ELF-1 (cell line): ENCODE measurements around the gene HECTD4.
"Not testable (repeated sequence)": the region's sequence is repeated elsewhere in the genome, so short reads cannot be mapped to it uniquely, and the experiment has no call there.

ENCODE experiments used
- DNase-seq: peaks from one replicate; pipeline ENCODE4 v3.0.0-alpha.2; 2016; ENCODE audit warnings: low read depth, low spot score

Gene HECTD4

GRCh38 chr12:112270673-112271072 is 111.6 kb downstream of the HECTD4 start:
- no peak for DNase-seq

DNA sequence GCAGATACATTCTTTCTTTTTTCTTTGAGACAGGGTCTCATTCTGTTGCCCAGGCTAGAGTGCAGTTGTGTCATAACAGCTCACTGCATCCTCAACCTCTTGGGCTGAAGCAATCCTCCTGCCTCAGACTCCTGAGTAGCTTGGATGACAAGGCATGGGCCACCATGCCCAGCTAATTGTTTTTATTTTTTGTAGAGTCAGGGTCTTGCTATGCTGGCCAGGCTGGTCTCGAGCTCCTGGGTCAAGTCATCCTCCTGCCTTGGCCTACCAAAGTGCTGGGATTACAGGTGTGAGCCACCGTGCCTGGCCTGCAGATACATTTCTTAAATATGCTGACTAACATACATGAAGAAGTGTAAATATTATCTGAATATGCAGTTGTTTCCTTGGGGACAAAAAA is 115.8 kb downstream of the HECTD4 start:
- no peak for DNase-seq

- peak; percentile 44 for DNase-seq
Observed at GRCh38 chr12:112261559-112261958, 120.7 kb downstream of the HECTD4 start.

DNA sequence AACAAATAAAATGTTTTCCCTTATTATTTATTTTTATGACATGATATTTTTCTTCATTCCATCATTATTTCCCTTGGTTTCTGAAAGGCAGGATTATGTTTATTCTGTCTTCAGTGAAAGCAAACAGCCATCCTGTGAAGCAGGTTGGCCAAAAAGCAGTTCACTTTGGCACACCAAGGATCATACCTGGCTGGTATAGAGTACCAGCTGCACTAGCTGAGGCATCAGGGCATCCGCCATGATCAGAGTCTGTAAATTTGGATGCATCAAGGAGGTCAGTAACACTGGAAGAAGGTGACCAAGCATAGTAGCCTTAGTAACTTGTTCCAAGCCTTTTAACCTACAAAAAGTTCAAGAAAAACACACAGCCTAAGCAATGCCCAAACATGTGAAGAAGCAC is 123.3 kb downstream of the HECTD4 start:
- no peak for DNase-seq

DNA sequence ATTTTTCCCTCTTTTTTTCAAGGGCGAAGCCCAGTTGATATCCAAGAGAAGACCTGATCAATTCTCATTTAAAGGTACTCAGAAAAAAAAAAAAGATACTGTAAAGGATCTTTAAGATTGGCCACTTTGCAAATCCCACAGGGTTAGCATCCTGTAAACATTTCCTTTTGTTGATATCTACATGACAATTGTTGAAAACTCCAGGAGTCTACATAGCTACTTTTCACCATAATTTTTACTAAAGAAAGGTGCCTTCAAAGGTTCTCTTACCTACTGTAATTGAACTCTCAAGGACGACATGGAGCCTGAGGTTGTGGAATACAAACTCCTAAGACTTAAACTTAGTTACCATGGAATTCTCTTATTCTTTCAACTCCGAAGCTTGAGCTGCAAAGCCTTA is 125.5 kb downstream of the HECTD4 start:
- DNase-seq = no peak

DNA sequence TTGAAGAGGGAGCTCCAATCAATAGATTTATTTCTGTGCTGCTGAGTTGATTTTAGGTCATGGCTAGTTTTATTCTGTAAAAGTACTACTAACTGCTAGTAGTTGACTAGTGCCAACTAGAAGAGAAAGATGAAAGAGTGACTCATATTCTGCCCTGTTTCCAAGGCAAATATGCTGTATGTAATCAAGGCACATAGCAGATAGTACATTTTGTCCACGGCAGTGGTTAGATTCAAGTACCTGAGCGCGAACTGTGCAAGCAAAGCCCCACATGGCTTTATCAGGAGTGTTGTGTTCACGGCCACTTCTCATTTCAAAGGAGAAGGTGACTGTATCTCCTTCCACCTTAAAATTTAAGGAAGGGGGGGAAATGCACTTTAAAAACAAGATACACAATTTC is 130.0 kb downstream of the HECTD4 start:
- no peak for DNase-seq

GRCh38 chr12:112244902-112245301 is 137.3 kb downstream of the HECTD4 start:
- not testable (repeated sequence) for DNase-seq

GRCh38 chr12:112243255-112244110 is 138.7 kb downstream of the HECTD4 start:
- DNase-seq = no peak

DNA sequence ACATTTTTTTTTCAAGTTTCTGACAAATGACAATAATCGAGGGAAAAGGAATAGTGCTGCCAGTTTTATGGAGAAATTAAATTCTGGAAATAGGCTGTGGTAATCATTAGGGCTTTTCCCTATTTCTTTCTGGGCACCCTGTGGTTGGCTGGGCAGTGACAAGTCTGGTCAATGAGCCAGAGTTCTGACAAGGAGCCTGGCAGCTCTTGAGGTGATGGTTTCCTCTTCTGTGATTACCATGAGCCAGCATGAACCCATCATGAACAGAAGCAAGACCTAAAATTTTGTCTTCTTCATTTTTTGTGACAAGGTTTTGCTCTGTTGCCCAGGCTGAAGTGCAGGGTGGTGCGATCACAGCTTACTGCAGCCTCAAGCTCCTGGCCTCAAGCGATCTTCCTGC is 141.1 kb downstream of the HECTD4 start:
- DNase-seq = no peak

GRCh38 chr12:112239881-112240280 is 142.3 kb downstream of the HECTD4 start:
- DNase-seq = no peak

- DNase-seq = no peak
Observed at GRCh38 chr12:112239020-112239419, 143.2 kb downstream of the HECTD4 start.

GRCh38 chr12:112238441-112238840 is 143.8 kb downstream of the HECTD4 start:
- no peak for DNase-seq

GRCh38 chr12:112236786-112237185 is 145.4 kb downstream of the HECTD4 start:
- no peak for DNase-seq

DNA sequence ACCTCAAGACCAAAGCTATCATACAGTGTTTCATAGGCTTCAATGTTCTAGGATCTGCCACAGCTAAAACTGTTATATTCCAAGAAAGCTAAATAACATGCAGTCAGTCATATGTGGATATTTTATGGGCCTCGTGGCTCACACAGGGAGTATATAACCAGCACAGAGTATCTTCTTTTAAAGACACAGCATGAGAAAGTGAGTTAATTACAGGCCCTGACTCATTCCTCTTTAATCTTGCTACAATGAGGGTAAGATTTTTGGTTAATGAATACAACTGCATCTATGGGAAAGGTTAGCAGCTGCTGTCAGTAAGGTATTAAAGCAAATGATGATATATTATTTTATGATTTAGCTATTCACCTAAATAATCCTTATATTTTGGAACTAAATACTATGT is 145.8 kb downstream of the HECTD4 start:
- no peak for DNase-seq

- no peak for DNase-seq
Observed at GRCh38 chr12:112234303-112234702, 147.9 kb downstream of the HECTD4 start.

DNA sequence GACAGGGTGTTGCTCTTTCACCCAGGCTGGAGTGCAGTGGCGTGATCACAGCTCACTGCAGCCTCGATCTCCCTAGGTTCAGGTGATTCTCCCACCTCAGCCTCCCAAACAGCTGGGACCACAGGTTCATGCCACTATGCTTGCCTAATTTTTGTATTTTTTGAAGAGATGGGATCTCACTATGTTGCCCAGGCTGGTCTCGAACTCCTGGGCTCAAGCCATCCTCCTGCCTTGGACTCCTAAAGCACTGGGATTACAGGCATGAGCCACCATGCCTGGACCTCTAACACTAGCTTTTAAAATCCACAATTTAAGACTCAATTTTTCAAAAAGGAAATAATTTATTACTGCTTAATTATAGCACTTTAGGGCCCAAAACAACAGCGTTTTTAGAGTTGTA is 149.0 kb downstream of the HECTD4 start:
- DNase-seq = no peak

DNA sequence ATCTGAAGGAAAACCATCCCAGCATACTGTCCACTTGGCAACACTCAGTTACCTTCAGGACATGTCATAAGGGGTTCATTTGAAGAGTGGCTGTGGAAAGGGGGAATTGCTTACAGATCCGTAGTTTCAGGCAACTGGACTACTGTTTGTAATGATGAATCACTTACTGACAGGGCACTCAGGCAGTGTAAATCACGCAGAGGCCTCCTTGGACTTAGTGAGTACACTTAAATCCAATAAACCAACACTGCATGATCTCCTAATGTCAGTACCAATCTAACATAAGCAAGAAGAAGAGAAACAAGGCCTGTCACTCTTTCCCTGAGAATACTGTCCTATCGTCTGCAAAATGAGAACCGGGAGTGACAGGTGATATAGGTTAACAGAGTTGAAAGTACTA is 152.1 kb downstream of the HECTD4 start:
- no peak for DNase-seq

DNA sequence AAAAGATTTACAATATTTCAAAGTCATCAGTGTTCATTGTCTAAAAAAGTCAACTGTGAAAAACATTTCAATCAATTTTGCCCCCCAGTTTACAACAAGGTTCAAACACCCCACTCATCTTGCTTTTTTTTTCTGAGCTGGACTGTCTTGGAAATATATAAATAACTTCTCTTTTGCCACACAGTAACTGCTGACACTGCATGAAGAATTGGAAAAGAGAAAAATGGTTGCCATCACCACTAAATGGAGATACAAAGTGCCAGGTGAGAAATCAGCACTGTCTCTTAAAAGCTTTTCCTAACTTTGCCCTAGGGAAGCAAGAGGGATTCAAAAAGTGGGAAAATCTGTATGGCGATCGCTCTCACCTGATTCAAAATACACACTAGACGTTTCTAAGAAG is 155.5 kb downstream of the HECTD4 start:
- DNase-seq = no peak

DNA sequence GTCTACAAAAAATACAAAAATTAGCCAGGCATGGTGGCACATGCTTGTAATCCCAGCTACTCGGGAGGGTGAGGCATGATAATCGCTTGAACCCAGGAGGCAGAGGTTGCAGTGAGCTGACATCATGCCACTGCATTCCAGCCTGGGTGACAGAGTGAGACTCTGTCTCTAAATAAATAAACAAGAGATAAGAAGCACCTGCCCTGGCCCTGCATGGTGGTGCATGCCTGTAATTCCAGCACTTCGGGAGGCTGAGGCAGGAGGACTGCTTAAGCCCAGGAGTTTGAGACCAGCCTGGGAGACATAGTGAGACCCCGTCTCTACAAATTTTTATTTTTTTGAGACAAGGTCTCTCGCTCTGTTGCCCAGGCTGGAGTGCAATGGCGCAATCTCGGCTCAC is 161.6 kb downstream of the HECTD4 start:
- DNase-seq = not testable (repeated sequence)

DNA sequence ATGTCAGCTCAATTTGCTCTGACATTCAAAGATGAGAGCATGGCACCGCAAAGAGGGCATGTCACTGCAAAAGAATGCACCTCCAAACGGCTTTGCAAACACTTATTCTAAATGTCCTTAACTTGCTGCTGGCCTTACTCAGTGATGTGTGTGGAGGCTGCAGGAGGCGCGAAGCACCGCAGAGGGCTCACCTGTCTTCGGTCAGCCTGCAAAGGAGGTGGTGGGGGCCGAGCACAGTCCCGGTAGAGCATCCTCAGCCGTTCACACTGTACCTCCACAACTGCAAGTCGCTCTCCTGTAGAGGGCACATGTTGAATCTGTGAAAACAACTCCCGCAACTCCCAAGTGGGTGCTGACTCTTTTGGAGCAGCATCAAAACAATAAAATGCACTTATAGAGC is 163.0 kb downstream of the HECTD4 start:
- DNase-seq = no peak

DNA sequence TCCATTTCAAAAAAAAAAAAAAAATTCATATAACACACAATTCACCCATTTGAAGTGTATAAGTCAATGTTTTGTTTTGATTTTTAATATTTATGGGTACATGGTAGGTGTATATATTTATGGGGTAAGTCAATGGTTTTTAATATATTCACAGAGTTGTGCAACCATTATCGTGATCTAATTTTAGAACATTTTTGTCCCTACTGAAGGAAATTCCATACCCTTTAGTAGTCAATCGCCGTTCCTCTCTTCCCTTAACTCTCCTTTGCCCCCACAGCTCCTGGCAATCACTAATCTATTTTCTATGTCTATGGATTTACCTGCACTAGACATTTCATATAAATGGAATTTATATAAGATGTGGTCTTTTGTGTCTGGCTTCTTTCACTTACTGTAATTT is 164.1 kb downstream of the HECTD4 start:
- no peak for DNase-seq

DNA sequence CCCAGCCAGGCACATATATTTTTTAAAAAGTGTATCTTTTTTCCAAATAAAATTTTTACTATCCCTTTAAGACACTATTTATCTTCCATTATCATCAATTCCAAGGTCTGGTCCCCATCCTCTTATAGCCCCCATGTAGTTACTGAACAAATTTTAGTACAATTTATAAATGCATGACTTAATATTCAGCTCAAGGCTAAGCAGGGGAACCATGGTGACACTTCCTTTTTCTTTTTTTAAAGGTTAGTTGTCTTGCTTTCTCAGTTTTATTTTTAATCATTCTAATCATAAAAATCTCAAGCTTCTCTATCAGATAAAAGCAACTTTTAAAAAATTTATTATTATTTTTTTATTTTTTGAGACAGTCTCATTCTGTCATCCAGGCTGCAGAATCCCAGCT is 164.6 kb downstream of the HECTD4 start:
- no peak for DNase-seq

DNA sequence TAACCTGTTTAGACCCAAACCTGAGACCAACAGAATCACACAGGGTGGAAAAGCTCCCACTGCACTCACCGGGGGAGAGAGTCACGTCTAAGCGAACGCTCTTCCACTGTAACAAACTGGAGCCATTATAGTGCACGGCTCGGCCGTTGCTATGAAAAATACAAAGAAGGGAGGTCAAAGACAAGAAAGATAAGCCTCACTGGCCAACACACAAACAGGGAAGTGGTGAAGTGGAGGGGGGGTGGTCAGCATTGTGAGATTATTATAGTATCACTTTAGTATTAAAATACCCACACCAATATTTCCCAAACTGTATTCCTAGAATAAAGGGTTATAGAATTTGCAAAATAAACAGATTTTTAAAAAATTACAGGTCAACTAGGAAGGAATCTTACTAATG is 166.0 kb downstream of the HECTD4 start:
- DNase-seq = no peak

DNA sequence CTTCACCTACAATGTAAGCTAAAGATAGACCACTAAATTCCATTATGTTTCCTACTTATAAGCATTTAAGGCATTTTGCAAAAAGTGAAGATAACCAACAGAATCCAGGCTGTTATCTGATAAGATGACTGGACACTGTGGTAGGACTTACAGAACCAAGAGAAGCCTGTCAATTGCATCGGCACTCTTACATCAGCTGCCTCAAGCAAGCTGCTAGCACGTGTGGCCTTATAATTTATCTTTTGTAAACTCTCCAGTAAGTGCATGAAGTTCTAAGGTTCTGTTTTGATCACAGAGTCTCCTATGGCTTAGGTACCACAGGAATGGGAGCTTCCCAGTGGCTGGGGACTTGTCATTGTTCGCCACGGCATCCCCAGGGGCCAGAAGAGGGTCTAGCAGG is 168.2 kb downstream of the HECTD4 start:
- DNase-seq = no peak
